ENCODE results near the gene ZNF598. TPM values are rescaled to one million over a fixed set of nuclear protein-coding genes. Genes with fewer than 3 reads are reported as not detected.

The ZNF598 gene
- total RNA-seq, 1 experiment from 2014 or later = 44.4 TPM

- peaks cover 76% of the 10 kb centered on the region for H3K4me1 ChIP-seq (ENCODE audit: insufficient read depth, low read length)
- H3K36me3 ChIP-seq (ENCODE audit: low read depth, low read length) = no peaks in the 10 kb centered on the region; the same call in 1 of the 2 replicates
- H4K20me1 ChIP-seq (ENCODE audit: low read length) = no peaks in the 10 kb centered on the region
- CTCF ChIA-PET = no interaction called here
- intact Hi-C loops (cut with micrococcal nuclease) = no loop called here
- no peaks in the 10 kb centered on the region for H3K9me2 ChIP-seq (replicated peaks; ENCODE audit: low read length)
- H3K27ac ChIP-seq (ENCODE audit: low read length) = peak overlapping the region; percentile 100
- peak overlapping the region; percentile 67 for H3K9ac ChIP-seq (ENCODE audit: low read length)
- no peak overlapping the region for H3K4me3 ChIP-seq (ENCODE audit: low read length)
- no peak overlapping the region for H2AFZ ChIP-seq (ENCODE audit: low read length)
- no peaks in the 10 kb centered on the region for H3F3A ChIP-seq (ENCODE audit: low read length, unreplicated experiment)
- H3K4me2 ChIP-seq (ENCODE audit: low read length) = peak overlapping the region; percentile 35
- DNase-seq = no peak
- H3K79me2 ChIP-seq (ENCODE audit: low read length) = peaks cover 31% of the 10 kb centered on the region
- no peak for ATAC-seq
- H3K27me3 ChIP-seq (ENCODE audit: low read length) = no peaks in the 10 kb centered on the region
- POLR2A ChIA-PET (ENCODE audit: unreplicated experiment) = interaction anchor here (0.5 to 0.6 kb wide), 3 partner anchors 52 to 117 kb away, joined by 3 to 5 read pairs (median 4); partner anchors contain the start of gene TRAF7
- TF ChIP-seq EZH2 (IDR thresholded peaks at IDR 0.05; ENCODE audit: low read length, unreplicated experiment) = no peak
- no peak for TF ChIP-seq EZH2phosphoT487 (IDR thresholded peaks at IDR 0.05; ENCODE audit: borderline replicate concordance, low read length)
- TF ChIP-seq CTCF (conservative IDR thresholded peaks at IDR 0.05; ENCODE audit: low read depth, low read length) = no peak
- no TSS peak for BruUV-seq (replicated peaks)
- no peaks in the 10 kb centered on the region for H3K9me3 ChIP-seq (ENCODE audit: low read length)
Measured at GRCh38 chr16:2038382-2039231, 29.0 kb upstream of the ZNF598 start.

- Histone ChIP-seq H3K9ac (ENCODE audit: low read length) (no peak overlapping the region), H3K27ac (ENCODE audit: low read length) (no peak overlapping the region), H3K79me2 (ENCODE audit: low read length) (peaks cover 36% of the 10 kb centered on the region), H2AFZ (ENCODE audit: low read length) (no peak overlapping the region), H3K9me3 (ENCODE audit: low read length) (no peaks in the 10 kb centered on the region), H3K4me3 (ENCODE audit: low read length) (no peak overlapping the region), H4K20me1 (ENCODE audit: low read length) (no peaks in the 10 kb centered on the region), H3K9me2 (replicated peaks; ENCODE audit: low read length) (no peaks in the 10 kb centered on the region), H3F3A (ENCODE audit: low read length, unreplicated experiment) (no peaks in the 10 kb centered on the region), H3K27me3 (ENCODE audit: low read length) (no peaks in the 10 kb centered on the region), H3K36me3 (ENCODE audit: low read depth, low read length) (no peaks in the 10 kb centered on the region; the same call in 1 of the 2 replicates), H3K4me1 (ENCODE audit: insufficient read depth, low read length) (peaks cover 76% of the 10 kb centered on the region), H3K4me2 (ENCODE audit: low read length) (no peak overlapping the region)
- POLR2A ChIA-PET (ENCODE audit: unreplicated experiment) = no interaction called here
- intact Hi-C loops (cut with micrococcal nuclease) = no loop called here
- DNase-seq (no peak), ATAC-seq (no peak)
- BruUV-seq (replicated peaks) = TSS peak; percentile 4
- TF ChIP-seq EZH2 (IDR thresholded peaks at IDR 0.05; ENCODE audit: low read length, unreplicated experiment) (no peak), CTCF (conservative IDR thresholded peaks at IDR 0.05; ENCODE audit: low read depth, low read length) (no peak), EZH2phosphoT487 (IDR thresholded peaks at IDR 0.05; ENCODE audit: borderline replicate concordance, low read length) (no peak)
- CTCF ChIA-PET = no interaction called here
Measured at GRCh38 chr16:2037647-2038381, 28.2 kb upstream of the ZNF598 start.

Measured in PC-3 (cell line).